Caco-2 (cell line): ENCODE results near the gene LIMCH1. TPM values are rescaled to one million over a fixed set of nuclear protein-coding genes. Genes with fewer than 3 reads are reported as not detected.

Source experiments
- BruUV-seq: library from RNA; stranded (reverse); fragments of 400-500 nt; replicated peaks from 2 replicates; lab custom pipeline; 2021; lab: Mats Ljungman, UMichigan
- CTCF ChIA-PET: fragments of 300-600 bp; sonication (Branson Sonifier 250); formaldehyde crosslinking; loops from one replicate; lab custom pipeline; 2022; ENCODE audit warnings: antibody characterized with exemption; lab: Charles Lee
- POLR2A ChIA-PET: fragments of 300-600 bp; sonication (Branson Sonifier 250); formaldehyde crosslinking; loops from one replicate; lab custom pipeline; 2022; ENCODE audit warnings: antibody characterized with exemption; lab: Charles Lee
- DNase-seq, 2 experiments: peaks; one replicate each; pipeline versions ENCODE4 v3.0.0 to v3.0.0-alpha.2; 2020 to 2022
- H3K27me3 ChIP-seq: replicated peaks from 2 replicates; pipeline ENCODE4 v1.6.0; 2011; ENCODE audit warnings: low read length; ENCODE audit not compliant: control insufficient read depth, insufficient read depth
- H3K36me3 ChIP-seq: 2 replicates; pipeline ENCODE4 v1.5.1; 2011; ENCODE audit warnings: low read length; ENCODE audit not compliant: control insufficient read depth, insufficient read depth
- H3K4me1 ChIP-seq: fragments of 250-450 bp; sonication (Bioruptor Pico); 2 replicates; pipeline ENCODE4 v1.5.1; 2020; ENCODE audit warnings: mild to moderate bottlenecking
- H3K4me3 ChIP-seq: 2 replicates; pipeline ENCODE4 v1.5.1; 2011; ENCODE audit warnings: low read depth, mild to moderate bottlenecking, control low read depth, low read length
- H3K9me3 ChIP-seq: fragments of 250-450 bp; sonication (Bioruptor Pico); 2 replicates; pipeline ENCODE4 v1.5.1; 2020; ENCODE audit warnings: mild to moderate bottlenecking, moderate library complexity
- H3K27ac Mint-ChIP-seq: one replicate; pipeline ENCODE4 v1.8.0; 2022; ENCODE audit warnings: mixed read lengths; ENCODE audit not compliant: unreplicated experiment
- H3K27me3 Mint-ChIP-seq: one replicate; pipeline ENCODE4 v1.8.0; 2022; ENCODE audit warnings: mixed read lengths; ENCODE audit not compliant: insufficient read depth, unreplicated experiment
- H3K36me3 Mint-ChIP-seq: one replicate; pipeline ENCODE4 v1.8.0; 2022; ENCODE audit warnings: mild to moderate bottlenecking, mixed read lengths; ENCODE audit not compliant: insufficient read depth, unreplicated experiment
- H3K4me1 Mint-ChIP-seq: one replicate; pipeline ENCODE4 v1.8.0; 2022; ENCODE audit warnings: low read depth, mixed read lengths; ENCODE audit not compliant: unreplicated experiment
- H3K4me3 Mint-ChIP-seq: one replicate; pipeline ENCODE4 v1.8.0; 2022; ENCODE audit warnings: mild to moderate bottlenecking, moderate library complexity, mixed read lengths; ENCODE audit not compliant: unreplicated experiment
- H3K9me3 Mint-ChIP-seq: one replicate; pipeline ENCODE4 v1.8.0; 2022; ENCODE audit warnings: mixed read lengths; ENCODE audit not compliant: unreplicated experiment
- intact Hi-C: fragments of 100-400 bp; cut with micrococcal nuclease; formaldehyde crosslinking; loops from one replicate; pipeline ENCODE4 v1.10.0; 2022; ENCODE audit not compliant: unreplicated experiment
- total RNA-seq: library from RNA; stranded (reverse); gene quantifications from 2 replicates; pipeline ENCODE4 v1.2.3, GENCODE V29; 2022
- TF ChIP-seq, protein P1 (sequence below), 2 experiments: fragments of 200-600 bp in 1 of 2; IDR thresholded peaks; 1 replicate in 1 of 2; 2 replicates in 1 of 2; pipeline versions ENCODE4 v1.5.1 to v1.8.0; 2011 to 2022; ENCODE audit warnings: antibody characterized with exemption in 1 of 2, control low read depth in 1 of 2, inconsistent platforms in 1 of 2, low read depth in 1 of 2, low read length in 1 of 2, mild to moderate bottlenecking in 1 of 2, moderate library complexity in 1 of 2; ENCODE audit not compliant: insufficient read depth in 1 of 2, severe bottlenecking in 1 of 2, unreplicated experiment in 1 of 2

LIMCH1 gene
- total RNA-seq, 1 experiment from 2014 or later, result 8.4 TPM

DNA sequence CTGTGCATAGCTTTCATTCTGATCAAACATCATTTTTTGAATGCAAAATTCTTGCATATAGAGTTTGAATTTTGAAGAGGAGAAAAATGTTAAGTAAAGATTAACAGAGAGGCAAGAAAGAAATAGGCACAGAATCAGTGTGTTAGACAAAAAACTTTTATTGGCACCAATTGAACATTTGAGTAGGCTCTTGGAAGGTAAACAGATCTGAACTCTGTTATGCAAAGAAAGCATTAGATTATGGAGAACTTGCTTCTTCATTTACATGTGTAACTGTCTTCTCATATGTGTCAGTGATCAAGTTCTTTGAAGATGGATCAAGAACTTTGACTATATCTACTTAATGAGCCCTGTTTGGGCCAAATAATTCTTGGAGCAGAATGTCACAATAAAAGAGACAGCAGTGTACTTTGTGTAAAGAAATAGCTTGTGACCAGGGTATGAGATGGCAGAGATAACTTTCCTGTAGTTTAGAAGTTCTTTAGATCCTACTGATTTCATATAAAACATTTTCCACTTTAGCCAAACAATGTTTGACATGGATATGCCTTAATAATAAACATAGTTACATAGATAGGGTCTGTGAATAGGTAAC lies 61.3 kb downstream of the LIMCH1 start:
- Mint-ChIP-seq H3K9me3 (no peaks in the 10 kb centered on the region), H3K27me3 (peaks cover 2% of the 10 kb centered on the region), H3K4me3 (no peak overlapping the region), H3K4me1 (peaks cover 10% of the 10 kb centered on the region), H3K36me3 (no peaks in the 10 kb centered on the region), H3K27ac (no peak overlapping the region)
- Histone ChIP-seq H3K4me3 (no peak overlapping the region), H3K36me3 (no peaks in the 10 kb centered on the region), H3K27me3 (no peaks in the 10 kb centered on the region), H3K4me1 (peaks cover 18% of the 10 kb centered on the region), H3K9me3 (no peaks in the 10 kb centered on the region)
- BruUV-seq, result no TSS peak
- TF ChIP-seq, protein P1, sequence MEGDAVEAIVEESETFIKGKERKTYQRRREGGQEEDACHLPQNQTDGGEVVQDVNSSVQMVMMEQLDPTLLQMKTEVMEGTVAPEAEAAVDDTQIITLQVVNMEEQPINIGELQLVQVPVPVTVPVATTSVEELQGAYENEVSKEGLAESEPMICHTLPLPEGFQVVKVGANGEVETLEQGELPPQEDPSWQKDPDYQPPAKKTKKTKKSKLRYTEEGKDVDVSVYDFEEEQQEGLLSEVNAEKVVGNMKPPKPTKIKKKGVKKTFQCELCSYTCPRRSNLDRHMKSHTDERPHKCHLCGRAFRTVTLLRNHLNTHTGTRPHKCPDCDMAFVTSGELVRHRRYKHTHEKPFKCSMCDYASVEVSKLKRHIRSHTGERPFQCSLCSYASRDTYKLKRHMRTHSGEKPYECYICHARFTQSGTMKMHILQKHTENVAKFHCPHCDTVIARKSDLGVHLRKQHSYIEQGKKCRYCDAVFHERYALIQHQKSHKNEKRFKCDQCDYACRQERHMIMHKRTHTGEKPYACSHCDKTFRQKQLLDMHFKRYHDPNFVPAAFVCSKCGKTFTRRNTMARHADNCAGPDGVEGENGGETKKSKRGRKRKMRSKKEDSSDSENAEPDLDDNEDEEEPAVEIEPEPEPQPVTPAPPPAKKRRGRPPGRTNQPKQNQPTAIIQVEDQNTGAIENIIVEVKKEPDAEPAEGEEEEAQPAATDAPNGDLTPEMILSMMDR (IDR thresholded peaks at IDR 0.05; ENCODE audit: insufficient read depth in 1 of 2, low read depth in 1 of 2, low read length in 1 of 2, severe bottlenecking in 1 of 2, unreplicated experiment in 1 of 2), result no peak
- ChIA-PET CTCF (no interaction called here), POLR2A (no interaction called here)
- no peak for DNase-seq
- intact Hi-C loops, result no loop called here

DNA sequence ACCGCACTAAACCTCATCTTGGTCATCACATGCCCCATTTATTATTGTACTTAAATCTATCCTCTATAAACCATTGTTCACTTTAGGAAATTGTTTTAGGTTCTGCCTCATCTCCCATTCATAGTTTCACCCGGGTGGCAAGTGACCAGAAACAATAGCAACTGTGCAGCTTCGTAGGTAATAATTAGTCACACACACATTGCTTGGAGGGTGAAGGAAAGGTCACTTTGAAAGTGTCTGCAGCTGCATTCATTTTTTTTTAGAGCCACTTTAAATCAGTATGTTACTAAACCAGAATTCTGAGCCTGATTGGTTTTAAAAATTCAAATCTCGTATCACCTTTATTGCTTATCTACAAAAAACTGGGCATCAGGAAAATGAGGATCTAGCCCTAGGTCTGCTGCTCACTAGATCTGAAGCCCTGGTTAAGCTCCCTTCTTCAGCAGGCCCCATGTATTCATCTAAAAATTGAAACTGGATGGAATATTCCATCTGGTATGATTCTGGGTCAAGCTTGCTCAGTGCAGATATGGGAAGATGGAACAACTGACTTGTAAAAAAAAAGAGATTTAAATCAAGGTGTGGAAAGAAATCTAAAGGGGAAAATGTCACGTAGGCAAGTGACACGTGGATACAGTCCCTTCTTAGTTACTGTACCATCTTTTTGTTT lies 62.4 kb downstream of the LIMCH1 start:
- ChIA-PET POLR2A (no interaction called here), CTCF (no interaction called here)
- Mint-ChIP-seq H3K27ac (no peak overlapping the region), H3K4me1 (peaks cover 10% of the 10 kb centered on the region), H3K27me3 (no peaks in the 10 kb centered on the region), H3K9me3 (no peaks in the 10 kb centered on the region), H3K36me3 (no peaks in the 10 kb centered on the region), H3K4me3 (no peak overlapping the region)
- TF ChIP-seq, protein P1 (IDR thresholded peaks at IDR 0.05; ENCODE audit: insufficient read depth in 1 of 2, low read depth in 1 of 2, low read length in 1 of 2, severe bottlenecking in 1 of 2, unreplicated experiment in 1 of 2), result no peak
- H3K36me3 ChIP-seq, result no peaks in the 10 kb centered on the region
- no TSS peak for BruUV-seq
- intact Hi-C loops, result no loop called here
- H3K4me3 ChIP-seq, result no peak overlapping the region
- H3K27me3 ChIP-seq, result no peaks in the 10 kb centered on the region
- no peaks in the 10 kb centered on the region for H3K9me3 ChIP-seq
- DNase-seq, result no peak
- peaks cover 18% of the 10 kb centered on the region for H3K4me1 ChIP-seq

DNA sequence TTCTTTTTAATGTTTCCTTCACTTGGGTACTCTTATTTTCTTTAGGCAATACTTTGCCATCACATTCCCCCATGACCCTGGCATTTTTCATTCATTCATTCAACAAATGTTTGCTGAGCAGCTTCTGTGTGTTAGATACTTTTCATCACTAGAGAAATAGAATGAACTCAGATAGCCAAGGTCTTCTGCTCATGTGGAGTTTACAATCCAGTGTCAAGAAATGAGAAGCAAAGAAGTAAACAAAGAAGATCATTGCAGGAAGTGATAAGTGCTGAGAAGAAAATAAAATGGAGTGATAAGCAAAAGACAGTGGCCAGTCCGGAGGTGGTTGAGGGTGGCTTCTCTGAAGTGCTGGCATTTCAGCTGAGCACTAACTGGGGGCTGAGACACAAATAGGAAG lies 63.1 kb downstream of the LIMCH1 start:
- no peak overlapping the region for H3K4me3 Mint-ChIP-seq
- peaks cover 18% of the 10 kb centered on the region for H3K4me1 ChIP-seq
- POLR2A ChIA-PET, result no interaction called here

More for the DNA sequence above, 63.1 kb downstream of the LIMCH1 start:
- intact Hi-C loops, result no loop called here
- Mint-ChIP-seq H3K36me3 (no peaks in the 10 kb centered on the region), H3K9me3 (no peaks in the 10 kb centered on the region), H3K4me1 (peaks cover 10% of the 10 kb centered on the region), H3K27ac (no peak overlapping the region), H3K27me3 (no peaks in the 10 kb centered on the region)
- no TSS peak for BruUV-seq
- Histone ChIP-seq H3K4me3 (no peak overlapping the region), H3K9me3 (no peaks in the 10 kb centered on the region), H3K36me3 (no peaks in the 10 kb centered on the region), H3K27me3 (no peaks in the 10 kb centered on the region)
- CTCF ChIA-PET, result no interaction called here
- TF ChIP-seq, protein P1 (IDR thresholded peaks at IDR 0.05; ENCODE audit: insufficient read depth in 1 of 2, low read depth in 1 of 2, low read length in 1 of 2, severe bottlenecking in 1 of 2, unreplicated experiment in 1 of 2), result no peak
- no peak for DNase-seq
